HG03469 (cell line): ENCODE results near the gene NKAIN2.

Experiments
- ATAC-seq: cut with Tn5 transposase; IDR thresholded peaks from one replicate; pipeline ENCODE4 v1.9.1; 2021; ENCODE audit warnings: mild to moderate bottlenecking, moderate library complexity, moderate number of reproducible peaks; ENCODE audit not compliant: unreplicated experiment

The NKAIN2 gene

GRCh38 chr6:124073820-124074587 lies 270.3 kb downstream of the NKAIN2 start:
- no peak for ATAC-seq

DNA sequence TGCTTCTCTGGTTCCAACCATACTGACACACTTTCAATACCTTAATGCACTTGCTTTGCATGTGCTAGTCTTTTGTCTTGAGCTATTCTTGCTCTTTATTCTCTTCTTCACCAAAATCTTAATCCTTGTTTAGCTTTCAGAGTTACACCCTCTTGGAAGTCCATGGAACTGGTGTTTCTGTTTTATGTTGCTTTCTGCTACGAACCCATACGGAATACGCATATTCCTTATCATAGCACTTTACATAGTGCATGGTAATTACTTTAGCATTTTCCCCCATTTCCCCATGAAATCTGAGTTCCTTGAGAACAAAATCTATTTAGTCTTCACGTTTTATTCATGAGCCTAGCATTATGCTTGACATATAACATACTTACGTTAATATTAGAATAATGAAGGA lies 270.9 kb downstream of the NKAIN2 start:
- no peak for ATAC-seq

DNA sequence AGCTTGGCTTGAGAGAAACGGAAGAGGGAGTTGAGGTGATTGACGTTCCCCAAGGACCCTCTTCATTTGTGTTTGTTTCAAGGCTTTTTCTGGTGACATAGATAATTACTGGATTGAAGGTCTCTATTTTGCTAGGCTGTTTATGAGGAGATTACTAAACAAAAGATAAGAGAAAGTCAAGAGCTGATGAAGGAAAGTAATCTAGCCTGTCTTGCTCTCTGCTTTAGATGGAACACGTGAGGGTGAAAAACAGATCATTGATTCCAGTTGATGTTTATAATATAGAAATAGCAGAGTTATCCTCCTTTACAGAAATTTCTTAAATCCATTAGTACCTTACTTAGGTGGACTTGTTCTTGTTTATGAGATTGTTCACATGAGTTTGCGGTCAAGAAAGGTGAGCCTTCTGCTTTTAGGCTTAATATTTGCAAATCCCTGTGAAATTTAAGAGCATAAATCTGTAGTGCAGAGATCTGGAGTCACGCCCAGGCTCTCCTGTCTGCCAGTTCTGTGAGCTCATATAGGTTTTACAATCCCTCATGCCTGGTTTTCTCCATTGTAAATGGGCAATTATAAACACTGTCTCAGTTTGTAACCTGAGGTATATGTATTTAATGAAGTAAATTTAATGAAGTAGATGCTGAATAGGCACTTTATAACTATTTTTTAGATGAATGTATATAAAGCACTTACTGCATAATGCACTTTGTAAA lies 272.8 kb downstream of the NKAIN2 start:
- no peak for ATAC-seq

DNA sequence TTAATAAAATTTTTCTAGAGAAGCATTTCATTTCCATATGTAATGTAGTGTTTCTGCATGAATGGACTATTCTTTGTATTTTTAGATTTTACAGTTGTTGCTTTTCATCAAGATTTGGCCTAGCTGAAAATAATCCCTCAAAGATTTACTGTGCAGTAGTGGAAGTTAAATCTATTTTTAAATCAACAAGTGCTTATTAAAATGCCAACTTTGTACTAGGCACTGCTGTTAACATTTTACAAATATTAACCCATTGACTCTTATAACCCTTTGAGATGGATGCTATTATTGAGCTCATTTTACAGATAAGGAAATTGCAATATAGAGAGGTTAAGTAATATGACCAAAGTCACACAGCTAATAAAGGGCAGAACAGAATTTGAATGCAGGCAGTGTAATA lies 274.5 kb downstream of the NKAIN2 start:
- no peak for ATAC-seq

GRCh38 chr6:124080483-124080882 lies 276.8 kb downstream of the NKAIN2 start:
- ATAC-seq: no peak

DNA sequence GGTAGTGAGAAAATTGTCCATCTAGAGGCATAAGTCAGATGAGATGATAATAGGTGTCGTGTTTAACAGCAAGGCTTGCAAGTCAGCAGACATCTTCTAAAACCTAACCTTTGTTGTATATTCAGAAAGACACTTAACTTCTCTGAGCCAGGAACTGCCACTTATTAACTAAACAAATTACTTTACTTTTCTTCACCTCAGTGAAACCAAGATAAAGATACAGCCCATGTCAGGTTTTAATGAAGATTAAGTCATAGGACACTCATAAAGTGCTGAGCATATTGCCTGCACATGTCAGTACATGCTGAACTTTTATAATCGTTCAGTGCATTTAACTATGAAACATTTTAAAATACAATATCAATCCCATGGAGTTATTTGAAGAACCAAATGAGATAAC lies 286.8 kb downstream of the NKAIN2 start:
- no peak for ATAC-seq

- ATAC-seq: no peak
Measured at GRCh38 chr6:124099520-124099919, 295.9 kb downstream of the NKAIN2 start.

GRCh38 chr6:124110514-124110913 lies 306.8 kb downstream of the NKAIN2 start:
- ATAC-seq: no peak

DNA sequence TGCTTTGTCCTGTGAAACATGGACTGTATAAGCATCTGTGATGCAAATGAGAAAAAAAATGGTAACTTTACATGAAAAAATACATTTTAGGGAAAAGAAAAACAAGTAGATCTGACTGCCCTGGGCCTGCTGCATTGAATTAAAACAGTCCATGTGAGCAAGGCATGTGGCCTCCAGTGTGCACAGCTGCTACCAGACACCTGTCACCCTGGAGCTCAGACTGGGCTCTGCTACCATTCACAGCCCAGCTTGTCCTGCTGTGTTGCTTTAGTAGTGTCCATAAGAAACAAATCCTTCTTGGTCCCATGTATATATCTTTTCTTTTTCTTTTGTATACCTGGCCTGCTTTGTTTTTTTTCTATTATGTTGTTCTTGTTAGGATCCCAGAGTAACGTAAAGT lies 315.9 kb downstream of the NKAIN2 start:
- no peak for ATAC-seq

DNA sequence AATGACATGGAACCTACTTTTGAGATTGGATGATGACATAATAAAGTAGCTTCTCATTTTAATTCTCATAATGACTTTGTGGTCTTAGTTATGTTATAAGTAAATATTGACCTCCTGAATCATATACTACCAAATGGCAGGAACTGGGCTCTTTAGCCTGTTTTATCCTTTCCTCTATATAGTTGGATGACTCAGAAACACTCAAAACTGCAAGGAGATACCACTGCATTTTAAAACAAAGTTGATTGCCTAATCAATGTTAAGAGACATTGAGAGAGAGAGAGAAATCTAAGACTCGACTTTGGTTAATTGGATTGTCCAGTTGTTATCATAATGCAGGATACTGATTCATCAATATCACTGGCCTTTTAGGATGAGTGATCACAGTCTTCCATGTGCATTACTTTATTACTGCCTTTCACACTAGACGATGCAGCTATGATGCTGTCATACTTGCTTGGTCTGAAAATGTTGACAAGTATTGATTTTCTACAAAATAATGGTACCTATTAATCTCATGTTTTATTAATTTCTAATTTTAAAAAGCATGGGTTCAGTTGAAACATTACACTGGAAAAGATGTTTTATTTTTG lies 320.0 kb downstream of the NKAIN2 start:
- ATAC-seq: no peak

- ATAC-seq: no peak
Measured at GRCh38 chr6:124131259-124131658, 327.6 kb downstream of the NKAIN2 start.

- ATAC-seq: no peak
Measured at GRCh38 chr6:124131779-124132178, 328.1 kb downstream of the NKAIN2 start.

- no peak for ATAC-seq
Measured at GRCh38 chr6:124132256-124132655, 328.6 kb downstream of the NKAIN2 start.

GRCh38 chr6:124142852-124143251 lies 339.2 kb downstream of the NKAIN2 start:
- no peak for ATAC-seq

DNA sequence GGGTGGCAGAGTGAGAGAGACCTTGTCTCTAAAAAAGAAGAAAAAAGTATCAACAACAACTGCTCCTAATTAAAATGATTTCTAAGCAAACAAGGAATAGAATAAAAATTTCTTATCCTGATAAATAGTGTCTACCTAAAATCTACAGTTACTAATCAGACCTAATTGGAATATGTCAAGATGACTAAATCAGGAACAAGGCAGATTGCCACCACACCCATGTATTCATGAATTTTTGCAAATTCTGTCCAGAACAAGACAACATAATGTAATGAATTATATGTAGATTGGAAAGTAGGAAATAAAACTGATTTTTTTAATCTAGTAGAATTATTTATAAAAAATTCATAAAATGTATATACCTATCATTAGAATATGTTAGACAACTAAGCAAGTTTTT lies 339.8 kb downstream of the NKAIN2 start:
- ATAC-seq: no peak

- no peak for ATAC-seq
Measured at GRCh38 chr6:124147621-124148020, 344.0 kb downstream of the NKAIN2 start.

DNA sequence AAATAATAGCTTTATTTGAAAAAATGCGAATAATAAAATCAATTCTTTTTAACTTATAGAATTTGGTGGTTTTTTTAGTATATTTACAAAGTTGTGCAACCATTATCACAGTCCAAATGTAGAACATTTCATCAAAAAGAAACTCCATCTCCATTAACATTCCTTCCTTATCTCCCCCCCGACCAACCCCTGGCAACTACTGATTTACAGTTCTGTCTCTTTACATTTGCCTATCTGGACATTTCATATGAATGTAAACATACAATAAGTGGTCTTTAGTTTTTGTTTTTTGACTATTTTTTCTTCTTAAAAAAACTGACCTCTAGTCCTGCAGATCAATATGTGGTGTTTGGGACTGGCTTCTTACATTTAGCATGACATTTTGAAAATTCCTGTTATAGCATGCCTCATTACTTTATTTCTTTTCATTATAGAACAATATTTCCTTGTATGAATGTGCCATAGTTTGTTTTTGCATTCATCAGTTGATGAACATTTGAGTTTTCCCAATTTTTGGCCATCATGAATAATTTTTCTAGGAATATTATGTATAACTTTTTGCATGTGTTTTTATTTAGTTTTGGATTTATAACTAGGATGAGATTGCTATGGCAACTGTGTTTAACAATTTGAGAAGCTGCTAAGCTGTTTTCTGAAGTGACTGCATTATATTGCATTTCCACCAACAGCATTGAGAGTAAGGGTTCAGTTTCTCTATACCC lies 344.7 kb downstream of the NKAIN2 start:
- ATAC-seq: no peak

- ATAC-seq: no peak
Measured at GRCh38 chr6:124149646-124150045, 346.0 kb downstream of the NKAIN2 start.

GRCh38 chr6:124158024-124158423 lies 354.4 kb downstream of the NKAIN2 start:
- no peak for ATAC-seq

DNA sequence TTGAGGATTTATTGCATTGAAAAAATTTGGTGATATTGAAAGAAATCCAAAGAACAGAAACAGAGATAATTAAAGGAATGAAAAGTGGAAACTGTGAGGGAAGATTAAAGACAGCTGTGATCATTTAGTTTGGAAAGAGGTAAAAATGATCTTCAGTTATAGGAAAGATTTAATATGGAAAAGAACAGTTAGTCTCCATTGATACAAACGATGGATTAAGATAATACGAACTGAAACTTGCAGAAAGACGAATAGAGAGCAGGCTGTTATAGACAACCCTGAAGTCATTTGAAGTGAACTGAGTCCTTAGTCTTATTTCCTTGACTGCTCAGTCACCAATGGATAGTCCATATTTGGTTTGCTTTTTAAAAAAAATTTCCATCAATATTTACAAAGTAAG lies 360.0 kb downstream of the NKAIN2 start:
- no peak for ATAC-seq

GRCh38 chr6:124164343-124164742 lies 360.7 kb downstream of the NKAIN2 start:
- no peak for ATAC-seq
